GM23338 (cell line): Measurements from ENCODE around the gene TRAIP. TPM values are rescaled to one million over a fixed set of nuclear protein-coding genes. Genes with fewer than 3 reads are reported as not detected.

Experiments used
- ATAC-seq: fragments of 200-7000 bp; cut with Tn5 transposase; 3 replicates; pipeline ENCODE4 v1.9.1; 2020
- DNase-seq: peaks from one replicate; pipeline ENCODE4 v3.0.0-alpha.2; 2015; ENCODE audit warnings: low spot score
- H2AFZ ChIP-seq: fragments of 200-600 bp; sonication (generic); 2 replicates; pipeline ENCODE4 v1.8.0; 2016; ENCODE audit warnings: antibody characterized with exemption, mild to moderate bottlenecking, moderate library complexity
- H3F3A ChIP-seq: fragments of 200-600 bp; sonication (generic); replicated peaks from 2 replicates; pipeline ENCODE4 v1.8.0; 2017; ENCODE audit warnings: antibody characterized with exemption, mixed run types, low read depth
- H3K27ac ChIP-seq: fragments of 200-600 bp; sonication (generic); 2 replicates; pipeline ENCODE4 v1.6.1; 2016; ENCODE audit warnings: low read depth
- H3K27me3 ChIP-seq: fragments of 200-600 bp; sonication (generic); 2 replicates; pipeline ENCODE4 v1.8.0; 2016; ENCODE audit warnings: mild to moderate bottlenecking, mixed run types, moderate library complexity; ENCODE audit not compliant: insufficient read depth
- H3K36me3 ChIP-seq: fragments of 200-600 bp; sonication (generic); 2 replicates; pipeline ENCODE4 v1.8.0; 2016; ENCODE audit warnings: mild to moderate bottlenecking; ENCODE audit not compliant: insufficient read depth
- H3K4me1 ChIP-seq: fragments of 200-600 bp; sonication (generic); 2 replicates; pipeline ENCODE4 v1.8.0; 2016; ENCODE audit warnings: mild to moderate bottlenecking, moderate library complexity; ENCODE audit not compliant: insufficient read depth
- H3K4me2 ChIP-seq: fragments of 200-600 bp; sonication (generic); 2 replicates; pipeline ENCODE4 v1.7.1; 2017; ENCODE audit warnings: mixed run types
- H3K4me3 ChIP-seq: fragments of 200-600 bp; sonication (generic); 2 replicates; pipeline ENCODE4 v1.6.1; 2016; ENCODE audit warnings: mixed run types
- H3K79me2 ChIP-seq: fragments of 200-600 bp; sonication (generic); replicated peaks from 2 replicates; pipeline ENCODE4 v1.8.0; 2017; ENCODE audit warnings: mild to moderate bottlenecking; ENCODE audit not compliant: insufficient read depth
- H3K9me2 ChIP-seq: fragments of 200-600 bp; sonication (generic); 2 replicates; pipeline ENCODE4 v1.8.0; 2017; ENCODE audit not compliant: insufficient read depth
- H4K20me1 ChIP-seq: fragments of 200-600 bp; sonication (generic); replicated peaks from 2 replicates; pipeline ENCODE4 v1.8.0; 2017; ENCODE audit warnings: mild to moderate bottlenecking; ENCODE audit not compliant: insufficient read depth
- H3K27ac Mint-ChIP-seq: 2 replicates; pipeline ENCODE4 v1.8.0; 2020; ENCODE audit warnings: inconsistent platforms, mild to moderate bottlenecking, moderate library complexity, mixed read lengths
- H3K27me3 Mint-ChIP-seq: 3 replicates; pipeline ENCODE4 v1.8.0; 2022; ENCODE audit warnings: low read depth, mild to moderate bottlenecking, moderate library complexity, mixed read lengths, inconsistent platforms; ENCODE audit not compliant: insufficient read depth, poor library complexity
- H3K36me3 Mint-ChIP-seq: 3 replicates; pipeline ENCODE4 v1.8.0; 2021; ENCODE audit warnings: low read depth, mild to moderate bottlenecking, inconsistent platforms, moderate library complexity, mixed read lengths
- H3K4me1 Mint-ChIP-seq: 3 replicates; pipeline ENCODE4 v1.8.0; 2020; ENCODE audit warnings: mild to moderate bottlenecking, inconsistent platforms, mixed read lengths
- H3K4me3 Mint-ChIP-seq: 3 replicates; pipeline ENCODE4 v1.8.0; 2021; ENCODE audit warnings: moderate library complexity, mild to moderate bottlenecking, inconsistent platforms, mixed read lengths
- H3K9me3 Mint-ChIP-seq: 3 replicates; pipeline ENCODE4 v1.8.0; 2020; ENCODE audit warnings: moderate library complexity, mild to moderate bottlenecking, inconsistent platforms, mixed read lengths
- CREB1 ChIP-seq: fragments of 250-450 bp; sonication (Bioruptor Pico); IDR thresholded peaks from 2 replicates; pipeline ENCODE4 v1.5.0; 2020; ENCODE audit warnings: low read depth, mild to moderate bottlenecking, moderate library complexity
- CTCF ChIP-seq, 2 experiments: fragments of 200-600 bp in 1 of 2; sonication (generic) in 1 of 2; conservative IDR thresholded peaks; 2 replicates each; pipeline versions ENCODE4 v1.5.1 to v1.6.1; 2016 to 2017; ENCODE audit warnings: antibody characterized with exemption in 2 of 2, low read depth in 2 of 2, mild to moderate bottlenecking in 2 of 2, moderate library complexity in 1 of 2
- ETS1 ChIP-seq: IDR thresholded peaks from 2 replicates; pipeline ENCODE4 v1.6.1; 2016; ENCODE audit warnings: antibody characterized with exemption
- EZH2phosphoT487 ChIP-seq: fragments of 200-600 bp; sonication (generic); IDR thresholded peaks from one replicate; pipeline ENCODE4 v1.8.1; 2018; ENCODE audit warnings: antibody characterized with exemption; ENCODE audit not compliant: unreplicated experiment
- JUNB ChIP-seq: IDR thresholded peaks from one replicate; pipeline ENCODE4 v1.6.1; 2016; ENCODE audit warnings: antibody characterized with exemption; ENCODE audit not compliant: unreplicated experiment
- NANOG ChIP-seq: IDR thresholded peaks from 2 replicates; pipeline ENCODE4 v1.6.1; 2016; ENCODE audit warnings: antibody characterized with exemption, borderline replicate concordance
- POLR2AphosphoS5 ChIP-seq: IDR thresholded peaks from 2 replicates; pipeline ENCODE4 v1.6.1; 2016; ENCODE audit warnings: antibody characterized with exemption, low read depth
- REST ChIP-seq: IDR thresholded peaks from one replicate; pipeline ENCODE4 v1.6.1; 2018; ENCODE audit warnings: antibody characterized with exemption; ENCODE audit not compliant: unreplicated experiment
- STAT1 ChIP-seq: IDR thresholded peaks from one replicate; pipeline ENCODE4 v1.6.1; 2016; ENCODE audit warnings: antibody characterized with exemption; ENCODE audit not compliant: unreplicated experiment
- ZNF114 ChIP-seq: fragments of 250-450 bp; sonication (Bioruptor Pico); IDR thresholded peaks from 2 replicates; pipeline ENCODE4 v1.5.0; 2020; ENCODE audit warnings: mild to moderate bottlenecking, moderate library complexity
- ZNF331 ChIP-seq: fragments of 250-450 bp; sonication (Bioruptor Pico); IDR thresholded peaks from 2 replicates; pipeline ENCODE4 v1.5.0; 2020; ENCODE audit warnings: low read depth, mild to moderate bottlenecking, moderate library complexity
- polyA plus RNA-seq: library from polyadenylated mRNA; unstranded; fragments of >200 nt; fragmentation: Nextera tagmentation; extraction: Ambion mirVana; gene quantifications from 2 replicates; pipeline ENCODE4 v1.2.1, GENCODE V29; 2016
- total RNA-seq: library from RNA; depleted of rRNA; stranded (reverse); fragments of >200 nt; shearing (Covaris generic); gene quantifications from 2 replicates; pipeline ENCODE4 v1.2.3, GENCODE V29; 2014

The TRAIP gene
- total and polyA plus RNA-seq, 2 experiments from 2014 or later: 15.3 to 16.6 TPM

GRCh38 chr3:49831341-49831740, 25.0 kb downstream of the TRAIP start (continued):
- TF ChIP-seq ZNF114 (no peak), NANOG (no peak), EZH2phosphoT487 (no peak), STAT1 (no peak), CREB1 (CRISPR knock-in tag) (no peak), ZNF331 (CRISPR knock-in tag) (no peak), POLR2AphosphoS5 (no peak), REST (no peak), CTCF (conservative IDR thresholded peaks at IDR 0.05; ENCODE audit: low read depth in 2 of 2) (no peak)

GRCh38 chr3:49826016-49826415, 30.3 kb downstream of the TRAIP start:
- Histone ChIP-seq H3K9me2 (no peaks in the 10 kb centered on the region), H3K4me2 (no peak overlapping the region), H3K27ac (peak overlapping the region; percentile 50), H3F3A (no peaks in the 10 kb centered on the region), H3K79me2 (no peaks in the 10 kb centered on the region), H2AFZ (no peak overlapping the region), H3K4me3 (no peak overlapping the region), H3K36me3 (no peaks in the 10 kb centered on the region), H3K4me1 (no peaks in the 10 kb centered on the region), H3K27me3 (no peaks in the 10 kb centered on the region), H4K20me1 (no peaks in the 10 kb centered on the region)
- no peak for DNase-seq
- no peak for ATAC-seq
- no peaks in the 10 kb centered on the region for H3K9me3 Mint-ChIP-seq
- H3K36me3 Mint-ChIP-seq: peaks cover 25% of the 10 kb centered on the region
- H3K4me1 Mint-ChIP-seq: no peaks in the 10 kb centered on the region
- no peaks in the 10 kb centered on the region for H3K27me3 Mint-ChIP-seq
- H3K27ac Mint-ChIP-seq: no peak overlapping the region
- H3K4me3 Mint-ChIP-seq: no peak overlapping the region
- TF ChIP-seq REST: no peak
- TF ChIP-seq ZNF331 (CRISPR knock-in tag): no peak
- TF ChIP-seq JUNB: no peak
- TF ChIP-seq CREB1 (CRISPR knock-in tag): no peak
- TF ChIP-seq EZH2phosphoT487: no peak
- no peak for TF ChIP-seq ETS1
- TF ChIP-seq POLR2AphosphoS5: no peak
